HTR-8/SVneo (cell line): ENCODE data around the gene FAM241B.
A peak's percentile ranks its signal among the peaks of the same experiment; 100 is the strongest.

Experiments
- DNase-seq: peaks from one replicate; pipeline ENCODE4 v3.0.0; 2011; ENCODE audit warnings: low spot score, mixed read lengths; ENCODE audit not compliant: insufficient read length
- FAIRE-seq: peaks from 2 replicates; lab custom pipeline; 2011; peaks lifted over from hg19 to GRCh38; lab: Jason Lieb, UNC

The FAM241B gene

DNA sequence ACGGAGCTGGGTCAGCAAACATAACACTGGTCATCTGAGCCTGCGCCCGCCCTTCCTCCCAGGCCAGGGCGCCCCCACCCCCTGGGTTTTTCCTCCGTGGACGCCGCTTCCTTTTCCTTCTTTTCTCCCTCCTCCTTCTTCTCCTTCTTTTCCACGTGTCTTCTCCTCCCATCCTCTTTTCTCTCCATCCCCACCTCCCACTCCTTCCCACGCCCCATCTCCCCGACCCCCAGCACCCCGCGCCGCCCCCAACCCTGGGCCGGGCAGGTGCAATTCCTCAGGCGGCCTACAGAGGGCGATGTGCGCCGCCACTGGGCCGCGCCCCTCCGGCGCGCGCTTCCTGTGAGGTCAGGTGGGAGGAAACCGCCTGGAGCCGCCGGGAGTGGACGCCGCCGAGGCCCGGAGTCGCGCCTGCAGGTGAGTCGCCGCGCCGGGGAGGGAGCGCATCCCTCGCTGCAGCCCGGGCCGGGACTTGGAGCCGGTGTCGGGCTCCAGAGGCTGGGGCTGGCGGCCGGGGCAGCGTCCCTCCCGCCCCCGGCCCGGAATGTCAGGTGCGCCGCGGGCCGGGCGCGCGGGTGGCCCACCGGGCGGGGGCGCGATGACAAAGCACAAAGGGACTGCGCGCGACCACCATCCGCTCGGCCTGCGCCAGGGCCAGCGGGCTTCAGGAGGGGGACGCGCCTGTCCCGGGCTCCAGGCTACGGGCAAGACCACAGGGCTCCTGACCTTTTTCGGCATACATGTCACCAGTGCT is at the start of gene FAM241B:
TSS of gene FAM241B (plus strand) at position 351 of the 754 bp plus-strand sequence. CDS start 1,497 bp downstream, outside the sequence.
- DNase-seq (peak; percentile 73), FAIRE-seq (no peak)

GRCh38 chr10:69580435-69580834 is 49.6 kb upstream of the FAM241B start:
- FAIRE-seq (no peak), DNase-seq (no peak)

DNA sequence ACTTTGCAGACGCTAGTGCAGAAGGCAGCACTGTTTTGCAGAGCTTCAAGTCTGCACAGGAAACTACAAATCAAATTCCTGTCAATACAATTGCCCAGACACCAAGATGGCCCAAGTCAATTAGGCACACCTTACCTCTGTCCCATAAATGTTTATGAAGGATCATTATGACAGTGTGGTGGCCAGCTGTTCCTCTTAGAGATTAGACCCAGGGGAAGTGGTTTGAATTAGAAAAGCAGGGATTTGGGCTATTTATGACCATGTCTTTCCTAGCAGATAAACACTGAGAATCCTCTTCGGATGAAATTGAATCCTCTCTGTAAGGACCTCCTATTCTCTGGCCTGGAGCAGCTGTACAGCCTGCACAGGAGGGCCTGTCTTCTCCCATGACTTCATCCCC is 46.9 kb upstream of the FAM241B start:
- FAIRE-seq (no peak), DNase-seq (no peak)

GRCh38 chr10:69584624-69585023 is 45.4 kb upstream of the FAM241B start:
- FAIRE-seq (no peak), DNase-seq (no peak)

DNA sequence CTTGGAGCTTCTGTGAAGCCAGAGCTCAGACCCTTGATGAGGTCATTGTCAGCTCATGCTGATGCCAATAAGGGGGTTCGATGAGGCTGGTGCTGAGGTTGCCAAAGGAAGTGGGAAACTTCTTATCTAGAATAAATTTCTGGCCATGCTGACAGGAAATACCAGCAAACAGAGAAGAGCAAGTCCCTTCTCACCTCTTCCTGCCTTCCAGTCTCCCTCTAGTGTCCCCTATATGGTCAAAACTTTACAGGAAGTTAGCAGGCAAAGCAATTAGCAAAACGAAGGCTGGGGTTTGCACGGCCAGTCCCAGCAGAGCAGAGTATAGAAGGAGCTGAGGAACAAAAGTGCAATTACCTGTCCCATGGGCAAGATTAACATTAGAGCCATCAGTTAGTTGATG is 41.7 kb upstream of the FAM241B start:
- no peak for FAIRE-seq

DNA sequence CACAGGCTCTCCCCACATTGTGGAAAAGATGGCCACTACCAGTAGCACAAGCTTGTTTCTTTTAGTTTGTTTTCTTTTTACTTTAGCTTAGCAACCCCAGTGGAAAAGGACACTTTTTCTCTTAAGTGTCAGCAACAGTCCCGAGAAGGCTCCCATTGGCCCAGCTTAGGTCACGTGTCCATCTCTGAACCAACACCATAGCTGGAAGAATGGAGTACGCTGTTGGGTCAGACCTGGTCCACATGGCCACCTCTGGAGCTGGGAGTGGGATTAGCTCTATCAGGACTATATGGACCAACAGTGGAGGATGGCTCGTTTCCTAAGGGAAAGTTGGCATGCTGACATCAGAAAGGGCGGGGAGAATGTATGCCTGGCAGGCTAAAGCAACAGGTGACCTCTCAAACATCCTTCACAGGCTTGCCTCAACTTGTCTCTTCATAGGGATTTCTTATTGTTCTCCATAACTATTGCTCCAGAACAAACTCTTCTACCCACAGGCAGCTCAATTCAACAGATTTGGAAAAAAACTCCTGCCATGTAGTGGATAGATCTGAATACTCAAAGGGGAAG is 29.2 kb upstream of the FAM241B start:
- FAIRE-seq (no peak), DNase-seq (no peak)

More for the DNA sequence above, 41.7 kb upstream of the FAM241B start:
- no peak for DNase-seq

DNA sequence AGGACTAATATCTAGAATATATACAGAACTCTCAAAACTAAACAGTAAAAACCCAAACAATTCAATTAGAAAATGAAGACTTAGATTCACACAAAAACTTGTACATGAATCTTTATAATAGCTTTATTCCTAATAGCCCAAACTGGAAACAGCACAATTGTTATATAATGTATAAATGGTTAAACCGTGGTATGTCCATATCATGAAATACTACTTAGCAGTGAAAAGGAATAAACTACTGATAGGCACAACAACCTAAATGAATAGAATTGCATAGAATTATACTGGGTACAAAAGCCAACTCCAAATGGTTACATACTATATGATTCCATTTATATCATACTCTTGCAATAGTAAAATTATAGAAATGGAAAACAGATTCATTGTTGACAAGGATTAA is 21.0 kb upstream of the FAM241B start:
- FAIRE-seq (no peak), DNase-seq (no peak)

DNA sequence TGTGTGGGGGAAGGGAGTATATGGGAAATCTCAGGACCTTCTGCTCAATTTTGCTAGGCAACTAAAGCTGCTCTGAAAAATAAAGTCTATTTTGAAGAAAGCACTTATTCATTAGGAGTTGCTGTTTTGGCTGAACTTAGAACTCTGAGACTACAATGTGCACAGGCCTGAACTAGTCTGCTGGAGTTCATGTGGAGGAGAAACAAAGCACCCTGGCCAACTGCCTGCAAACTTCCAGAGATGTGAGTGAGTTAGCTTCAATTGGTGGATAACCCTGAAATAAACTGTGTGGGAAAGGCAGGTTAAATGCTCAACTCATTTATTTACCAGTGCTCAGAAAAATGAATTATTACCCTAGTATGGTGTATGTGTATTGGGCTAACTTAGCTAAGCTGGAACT is 17.3 kb upstream of the FAM241B start:
- FAIRE-seq, result no peak
- DNase-seq, result no peak

DNA sequence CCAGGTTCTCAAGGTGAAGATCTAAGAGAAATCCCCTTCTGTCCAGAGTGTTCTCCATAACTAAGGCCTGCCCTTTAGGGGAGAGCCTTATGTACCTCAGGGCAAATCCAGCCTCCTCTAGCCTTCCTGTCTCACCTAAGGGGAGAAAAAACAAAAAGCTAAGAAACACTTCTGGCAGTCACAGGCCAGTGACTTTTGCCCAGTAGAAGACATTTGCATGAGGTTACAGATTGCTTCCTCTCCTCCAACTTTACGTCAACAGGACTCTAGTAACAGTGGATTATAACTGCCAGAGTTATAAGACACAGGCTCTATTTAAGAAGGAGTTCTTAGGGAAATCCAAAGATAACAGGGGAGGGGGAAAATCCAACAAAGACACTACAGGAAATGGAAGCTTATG is 15.9 kb upstream of the FAM241B start:
- no peak for DNase-seq
- no peak for FAIRE-seq

GRCh38 chr10:69616358-69616757 is 13.7 kb upstream of the FAM241B start:
- no peak for DNase-seq
- FAIRE-seq, result no peak

GRCh38 chr10:69618746-69619145 is 11.3 kb upstream of the FAM241B start:
- DNase-seq (no peak), FAIRE-seq (no peak)

DNA sequence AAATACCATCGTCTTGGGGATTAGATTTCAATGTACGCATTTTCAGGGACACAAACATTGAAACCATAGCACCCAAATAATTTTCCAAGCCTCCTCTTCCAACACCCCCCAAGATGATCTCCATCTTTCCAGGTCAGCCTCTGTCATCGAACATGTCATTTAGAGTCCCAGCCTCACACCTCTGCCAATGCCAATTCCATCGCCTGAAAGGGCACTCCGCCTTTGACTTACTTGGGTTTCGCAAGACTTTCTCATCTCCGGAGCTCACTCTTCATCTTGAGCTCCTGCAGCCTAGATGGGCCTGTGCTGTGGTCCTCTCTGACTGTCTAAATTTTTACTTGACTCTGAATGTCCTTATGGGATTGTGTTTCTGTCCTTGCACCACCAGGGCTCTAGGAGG is 10.4 kb upstream of the FAM241B start:
- no peak for FAIRE-seq
- DNase-seq, result no peak

DNA sequence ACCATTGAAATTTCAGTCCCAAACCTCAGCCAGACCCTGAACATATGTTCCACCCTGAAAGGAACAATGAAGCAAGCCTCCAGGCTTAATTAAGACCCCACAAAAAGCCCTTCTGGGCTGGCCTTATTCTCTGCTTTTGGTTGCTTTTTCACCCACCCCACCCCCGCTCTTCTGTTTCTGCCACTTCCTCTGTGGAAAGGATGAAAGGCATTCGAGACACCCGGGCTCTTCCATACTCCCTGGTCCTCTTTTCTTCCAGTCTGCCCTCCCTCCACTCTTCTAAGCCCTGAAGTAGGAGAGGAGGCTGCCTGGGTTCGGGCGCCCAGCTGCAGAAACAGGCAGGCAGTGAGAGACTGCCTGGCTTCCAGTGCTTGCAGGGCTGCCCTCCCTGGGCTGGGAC is 9.4 kb upstream of the FAM241B start:
- FAIRE-seq, result no peak

GRCh38 chr10:69624245-69624786 is 5.7 kb upstream of the FAM241B start:
- DNase-seq (no peak), FAIRE-seq (no peak)

More for the DNA sequence above, 9.4 kb upstream of the FAM241B start:
- DNase-seq, result no peak

DNA sequence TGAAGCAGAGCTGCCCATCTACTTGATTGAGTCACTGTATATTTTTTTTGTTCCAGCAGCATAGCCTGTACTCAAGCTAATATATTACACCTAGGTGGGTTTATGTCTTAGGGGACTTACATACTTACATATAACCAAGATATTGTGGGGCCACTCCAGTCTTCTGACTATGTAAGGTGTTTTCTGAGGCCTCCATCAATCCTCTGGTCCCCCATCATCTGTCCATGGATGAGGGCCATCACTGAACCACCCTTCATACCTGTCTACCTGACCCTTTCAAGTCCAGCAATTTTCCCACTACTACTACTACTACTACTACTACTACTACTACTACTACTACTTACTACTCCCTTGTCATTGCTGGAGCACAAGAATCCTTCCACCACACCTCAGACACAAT is 3.2 kb upstream of the FAM241B start:
- FAIRE-seq, result no peak
- no peak for DNase-seq

- peak; percentile 23 for FAIRE-seq
Measured at GRCh38 chr10:69628891-69629290, 1.2 kb upstream of the FAM241B start.

DNA sequence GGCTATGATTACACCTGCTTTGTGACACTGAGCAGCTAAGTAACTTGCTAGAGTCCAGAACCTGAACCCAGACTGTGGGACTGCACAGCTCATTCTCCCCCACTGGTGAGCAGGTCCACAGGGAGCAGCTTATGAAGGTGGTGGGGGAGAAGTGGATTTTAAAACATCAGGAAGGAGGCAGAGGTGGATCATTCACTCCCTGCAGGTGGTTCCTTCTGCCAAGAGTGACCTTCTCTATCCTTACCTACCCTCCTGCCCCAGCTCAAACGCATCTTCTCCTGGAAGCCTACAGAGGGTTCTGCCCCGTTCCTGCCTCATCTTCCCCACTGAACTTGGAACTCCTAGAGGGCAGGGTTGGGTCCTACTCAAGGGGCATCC is 539 bp upstream of the FAM241B start:
- FAIRE-seq, result no peak
- no peak for DNase-seq

More at GRCh38 chr10:69628891-69629290, 1.2 kb upstream of the FAM241B start:
- DNase-seq, result no peak

- FAIRE-seq (no peak), DNase-seq (no peak)
Measured at GRCh38 chr10:69630651-69631400, 779 bp downstream of the FAM241B start.

DNA sequence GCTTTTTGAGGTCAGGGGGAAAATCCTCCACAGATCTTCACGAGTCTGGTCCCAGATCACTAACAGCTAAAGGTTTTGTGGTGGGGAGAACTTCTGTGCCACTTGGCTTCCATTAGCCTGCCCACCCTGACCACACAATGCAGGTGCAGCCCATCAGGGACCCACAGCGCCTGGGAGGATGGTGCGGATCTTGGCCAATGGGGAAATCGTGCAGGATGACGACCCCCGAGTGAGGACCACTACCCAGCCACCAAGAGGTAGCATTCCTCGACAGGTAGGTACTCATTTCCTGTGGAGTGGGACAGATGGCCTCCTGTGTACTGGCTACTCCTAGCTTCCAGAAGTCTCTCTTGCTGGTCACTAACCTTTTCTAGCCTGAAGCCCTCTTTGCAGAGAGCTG is 1.5 kb downstream of the FAM241B start:
- FAIRE-seq, result no peak
- DNase-seq, result no peak

- DNase-seq (no peak), FAIRE-seq (no peak)
Measured at GRCh38 chr10:69632516-69633199, 2.6 kb downstream of the FAM241B start.
